GM12891 (cell line): ENCODE measurements around the gene MED29.

Experiments used
- DNase-seq: peaks from one replicate; pipeline ENCODE4 v3.0.0; 2011; ENCODE audit warnings: low spot score; ENCODE audit not compliant: insufficient read length
- FAIRE-seq: peaks from 2 replicates; lab custom pipeline; 2011; peaks lifted over from hg19 to GRCh38; lab: Jason Lieb, UNC
- PAX5 ChIP-seq: IDR thresholded peaks from 2 replicates; pipeline ENCODE4 v1.6.1; 2011; ENCODE audit warnings: low read length, moderate library complexity, mild to moderate bottlenecking; ENCODE audit not compliant: insufficient read depth, severe bottlenecking
- POLR2A ChIP-seq: IDR thresholded peaks from 2 replicates; pipeline ENCODE4 v1.6.1; 2011; ENCODE audit warnings: low read depth, low read length, control low read depth
- POLR2AphosphoS5 ChIP-seq: IDR thresholded peaks from 2 replicates; pipeline ENCODE4 v1.6.1; 2011; ENCODE audit warnings: low read depth, low read length, control low read depth
- POU2F2 ChIP-seq: IDR thresholded peaks from 2 replicates; pipeline ENCODE4 v1.6.1; 2011; ENCODE audit warnings: low read depth, mild to moderate bottlenecking, control low read depth, low read length, moderate library complexity
- SPI1 ChIP-seq: IDR thresholded peaks from 2 replicates; pipeline ENCODE4 v1.6.1; 2011; ENCODE audit warnings: low read depth, low read length, control low read depth
- TAF1 ChIP-seq: IDR thresholded peaks from 2 replicates; pipeline ENCODE4 v1.6.1; 2011; ENCODE audit warnings: low read depth, low read length, control low read depth

Gene MED29

DNA sequence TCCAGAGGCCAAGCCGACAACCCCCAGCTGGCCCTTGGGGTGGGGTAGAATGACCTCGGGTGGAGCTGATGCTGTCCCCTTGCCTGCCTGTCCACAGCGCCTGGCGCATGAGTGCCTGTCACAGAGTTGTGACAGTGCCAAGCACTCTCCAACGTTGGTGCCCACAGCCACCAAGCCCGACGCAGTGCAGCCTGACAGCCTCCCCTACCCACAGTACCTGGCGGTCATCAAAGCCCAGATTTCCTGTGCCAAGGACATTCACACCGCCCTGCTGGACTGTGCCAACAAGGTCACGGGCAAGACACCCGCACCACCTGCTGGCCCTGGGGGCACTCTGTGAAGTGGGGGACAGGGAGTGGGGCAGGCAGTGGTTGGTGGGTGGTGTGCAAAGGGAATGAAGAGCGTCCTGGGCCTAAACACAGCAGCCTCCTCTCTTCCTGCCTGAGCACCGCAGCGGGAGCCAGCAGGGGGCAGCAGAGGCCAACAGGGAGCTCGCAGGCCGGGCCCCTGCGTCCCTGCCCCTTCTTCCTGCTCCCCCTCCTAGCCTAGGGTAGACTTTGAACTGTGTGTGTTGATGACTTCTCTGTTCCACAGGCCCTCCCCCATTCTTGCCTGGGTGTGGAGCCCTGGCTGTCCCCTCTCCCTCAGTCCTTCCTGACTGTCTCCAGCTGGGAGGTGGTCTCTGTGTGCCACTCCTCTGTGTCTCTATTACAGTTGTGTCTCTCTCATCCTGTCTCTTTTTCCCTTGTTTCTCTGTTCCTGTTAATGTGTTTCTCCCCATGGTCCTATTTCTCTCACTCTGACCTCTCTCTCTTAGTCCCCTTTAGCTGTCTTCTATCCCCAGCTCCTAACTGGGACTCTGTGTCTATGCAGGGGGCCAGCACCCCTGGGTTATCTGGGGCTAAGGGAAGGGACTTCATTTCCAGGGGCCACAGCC lies 6.5 kb downstream of the MED29 start:
- 0 out of 2 replicates have a peak, but pooled peaks have one; percentile 63 for TF ChIP-seq POLR2AphosphoS5
- no peak for TF ChIP-seq POLR2A
- no peak for TF ChIP-seq POU2F2
- no peak for TF ChIP-seq SPI1
- TF ChIP-seq PAX5, result no peak
- no peak for TF ChIP-seq TAF1
- FAIRE-seq, result peak; percentile 80
- peak; percentile 87 for DNase-seq

DNA sequence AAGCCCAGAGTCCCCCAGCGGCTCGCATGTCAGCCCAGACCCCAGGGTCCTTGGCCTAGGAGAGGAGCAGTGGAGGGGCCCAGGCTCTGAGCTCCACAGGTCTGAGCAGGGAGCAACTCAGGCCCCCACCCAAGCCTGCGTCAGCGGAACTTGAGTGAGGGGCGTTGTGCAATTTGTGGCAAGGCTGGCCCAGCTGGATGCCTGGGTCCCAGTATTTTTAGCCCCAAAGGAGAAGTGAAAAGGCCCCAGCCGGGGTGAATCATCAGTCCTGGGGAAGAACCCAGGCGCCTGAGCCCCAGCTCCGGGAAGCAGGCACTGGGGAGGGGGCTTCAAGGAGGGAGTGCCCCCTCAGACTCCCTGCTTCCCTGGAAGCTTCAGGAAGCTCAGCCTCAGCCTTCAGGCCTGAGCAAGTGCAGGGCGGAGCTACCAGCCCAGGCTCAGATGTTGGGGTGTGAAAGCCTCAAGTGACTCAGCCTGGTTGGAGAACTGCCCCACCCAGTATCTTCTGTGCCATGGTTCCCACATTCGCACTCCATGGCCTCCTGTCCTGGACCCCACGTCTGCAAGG lies 7.2 kb downstream of the MED29 start:
- peak; percentile 38 for FAIRE-seq
- TF ChIP-seq SPI1 (peak; percentile 83), PAX5 (no peak), POLR2AphosphoS5 (peak; percentile 26; the same call in 1 of the 2 replicates), TAF1 (no peak), POU2F2 (no peak), POLR2A (no peak)
- DNase-seq, result no peak

DNA sequence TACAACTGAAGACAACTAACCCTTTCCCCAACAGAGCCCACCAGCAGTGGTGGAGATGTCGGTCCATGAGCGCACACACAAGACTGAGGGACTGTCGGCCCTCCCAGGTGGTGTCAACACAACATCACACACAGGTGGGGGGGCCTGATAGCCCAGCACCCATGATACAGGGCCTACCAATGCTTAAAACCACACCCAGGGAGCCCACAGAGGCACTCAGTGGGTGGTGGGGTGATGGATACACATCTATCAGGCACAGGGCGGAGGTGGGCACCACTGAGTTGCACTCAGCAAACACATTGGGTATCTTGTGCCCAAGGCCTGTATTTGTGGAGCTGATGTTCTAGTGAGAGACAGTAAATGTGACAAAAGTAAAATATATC lies 8.5 kb downstream of the MED29 start:
- TF ChIP-seq POU2F2 (peak; percentile 24; the same call in 1 of the 2 replicates), POLR2A (no peak), PAX5 (no peak), SPI1 (no peak)
- DNase-seq (no peak), FAIRE-seq (no peak)

DNA sequence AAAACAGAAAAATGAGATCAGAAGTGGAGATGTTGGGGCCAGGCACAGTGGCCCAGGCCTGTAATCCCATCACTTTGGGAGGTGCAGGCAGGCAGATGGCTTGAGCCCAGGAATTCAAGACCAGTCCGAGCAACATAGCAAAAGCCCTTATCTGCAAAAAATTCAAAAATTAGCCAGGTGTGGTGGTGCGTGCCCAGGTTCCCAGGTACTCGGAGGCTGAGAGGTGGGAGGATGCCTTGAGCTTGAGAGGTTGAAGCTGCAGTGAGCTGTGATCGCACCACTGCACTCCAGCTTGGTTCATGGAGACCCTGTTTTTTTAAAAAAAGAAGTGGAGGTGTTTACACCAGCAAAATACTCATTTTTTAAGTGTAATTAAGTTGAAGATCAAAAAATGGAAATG lies 8.9 kb downstream of the MED29 start:
- TF ChIP-seq POLR2AphosphoS5 (no peak), POLR2A (no peak), SPI1 (no peak), POU2F2 (no peak), TAF1 (no peak), PAX5 (no peak)
- no peak for DNase-seq
- no peak for FAIRE-seq

- FAIRE-seq (no peak), DNase-seq (no peak)
- TF ChIP-seq POLR2AphosphoS5 (no peak), SPI1 (no peak), PAX5 (no peak), POLR2A (no peak), TAF1 (no peak), POU2F2 (peak; percentile 31; the same call in 1 of the 2 replicates)
Measured at GRCh38 chr19:39401070-39401548, 9.9 kb downstream of the MED29 start.

DNA sequence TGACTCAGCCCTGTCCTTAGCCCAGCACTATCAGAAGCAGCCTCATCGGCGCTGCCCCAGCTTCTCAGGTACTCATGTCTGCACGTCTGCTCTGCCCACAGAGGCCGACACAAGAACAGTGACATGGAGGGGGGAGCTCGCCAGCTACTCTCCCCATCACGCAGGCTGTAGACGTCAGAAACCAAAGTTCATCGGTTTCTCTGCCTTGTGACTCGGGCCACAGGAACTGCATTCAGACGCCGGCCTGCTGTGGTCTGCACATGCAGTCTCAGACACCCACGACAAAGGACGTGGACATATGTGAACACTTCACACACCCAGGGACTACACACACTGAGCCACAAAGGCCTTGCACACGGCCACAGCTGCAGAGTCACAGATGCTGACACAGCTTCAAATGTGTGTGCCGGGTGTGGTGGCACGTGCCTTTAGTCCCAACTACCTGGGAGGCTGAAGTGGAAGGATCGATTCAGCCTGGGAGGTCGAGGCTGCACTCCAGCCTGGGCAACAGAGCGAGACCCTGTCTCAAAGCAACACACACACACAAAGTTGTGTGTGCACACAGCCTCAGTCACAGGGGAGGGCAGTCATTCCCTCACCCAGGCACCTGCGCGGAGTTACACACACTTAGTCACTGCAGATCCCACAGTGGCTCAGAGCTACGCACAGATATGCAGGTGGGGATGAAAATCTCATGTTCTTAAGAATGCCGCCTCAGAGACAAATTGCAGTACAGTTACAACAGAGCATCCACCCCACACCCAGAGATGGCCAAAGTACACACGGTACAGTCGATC lies 10.6 kb downstream of the MED29 start:
- TF ChIP-seq POLR2AphosphoS5 (peak; percentile 11; the same call in 1 of the 2 replicates), POLR2A (no peak; the same call in 1 of the 2 replicates), TAF1 (peak; percentile 53), POU2F2 (peak; percentile 6; the same call in 1 of the 2 replicates)
- DNase-seq, result no peak
- FAIRE-seq, result no peak

- DNase-seq (peak; percentile 58), FAIRE-seq (peak; percentile 95)
- TF ChIP-seq TAF1, result 0 out of 2 replicates have a peak, but pooled peaks have one; percentile 3
- TF ChIP-seq PAX5, result no peak
- TF ChIP-seq POLR2AphosphoS5, result peak; percentile 30; the same call in 1 of the 2 replicates
- TF ChIP-seq POLR2A, result no peak
- TF ChIP-seq POU2F2, result peak; percentile 42; the same call in 1 of the 2 replicates
- TF ChIP-seq SPI1, result no peak
Measured at GRCh38 chr19:39402346-39403300, 11.4 kb downstream of the MED29 start.
